WTC11 (cell line): ENCODE data around the gene SLC25A6. TPM values are rescaled to one million over a fixed set of nuclear protein-coding genes. Genes with fewer than 3 reads are reported as not detected.

Experiments
- ATAC-seq: fragments of 200-7000 bp; cut with Tn5 transposase; 2 replicates; pipeline ENCODE4 v1.10.0; 2021; ENCODE audit warnings: mild to moderate bottlenecking, moderate library complexity
- CTCF ChIA-PET: fragments of 300-600 bp; sonication (Branson Sonifier 250); formaldehyde crosslinking; loops from one replicate; lab custom pipeline; 2021; ENCODE audit warnings: antibody characterized with exemption; lab: Charles Lee
- POLR2A ChIA-PET: fragments of 350-600 bp; sonication (Branson Sonifier 250); formaldehyde crosslinking; loops from one replicate; lab custom pipeline; 2021; ENCODE audit warnings: antibody characterized with exemption; lab: Charles Lee
- DNase-seq: peaks from one replicate; pipeline ENCODE4 v3.0.0; 2021; ENCODE audit warnings: low spot score
- H3K27ac Mint-ChIP-seq: 2 replicates; pipeline ENCODE4 v1.8.0; 2021; ENCODE audit warnings: mixed read lengths
- H3K27me3 Mint-ChIP-seq: 2 replicates; pipeline ENCODE4 v1.8.0; 2021; ENCODE audit warnings: low read depth, mild to moderate bottlenecking, moderate library complexity, mixed read lengths
- H3K36me3 Mint-ChIP-seq: 2 replicates; pipeline ENCODE4 v1.8.0; 2021; ENCODE audit warnings: mixed read lengths
- H3K4me1 Mint-ChIP-seq: 2 replicates; pipeline ENCODE4 v1.8.0; 2022; ENCODE audit warnings: mixed read lengths
- H3K4me3 Mint-ChIP-seq: 2 replicates; pipeline ENCODE4 v1.8.0; 2021; ENCODE audit warnings: mild to moderate bottlenecking, moderate library complexity, mixed read lengths
- H3K9me3 Mint-ChIP-seq: 2 replicates; pipeline ENCODE4 v1.8.0; 2021; ENCODE audit warnings: mixed read lengths
- ATF1 ChIP-seq: sonication (generic); formaldehyde crosslinking; IDR thresholded peaks from 2 replicates; pipeline ENCODE4 v1.8.1; 2023; ENCODE audit warnings: mild to moderate bottlenecking, moderate library complexity, missing genetic modification reagents
- ELF4 ChIP-seq: sonication (generic); formaldehyde crosslinking; IDR thresholded peaks from 2 replicates; pipeline ENCODE4 v1.8.1; 2022; ENCODE audit warnings: low read depth, mild to moderate bottlenecking, moderate library complexity, missing genetic modification reagents
- EMX1 ChIP-seq: fragments of 250-450 bp; sonication (Bioruptor Pico); IDR thresholded peaks from 2 replicates; pipeline ENCODE4 v1.8.0; 2021; ENCODE audit warnings: mild to moderate bottlenecking
- FOXK1 ChIP-seq: sonication (generic); formaldehyde crosslinking; IDR thresholded peaks from 2 replicates; pipeline ENCODE4 v1.8.0; 2022; ENCODE audit warnings: mild to moderate bottlenecking, moderate library complexity, missing genetic modification reagents
- FOXP1 ChIP-seq: sonication (generic); formaldehyde crosslinking; IDR thresholded peaks from 2 replicates; pipeline ENCODE4 v1.8.0; 2022; ENCODE audit warnings: missing genetic modification reagents, mild to moderate bottlenecking, moderate library complexity, borderline replicate concordance
- GTF2I ChIP-seq: fragments of 250-450 bp; sonication (Bioruptor Pico); conservative IDR thresholded peaks from 2 replicates; pipeline ENCODE4 v1.4.0; 2021; ENCODE audit warnings: mild to moderate bottlenecking
- KAT7 ChIP-seq: sonication (generic); formaldehyde crosslinking; IDR thresholded peaks from 2 replicates; pipeline ENCODE4 v1.8.1; 2023; ENCODE audit warnings: missing genetic modification reagents, mild to moderate bottlenecking, borderline replicate concordance
- NR1H2 ChIP-seq: sonication (generic); formaldehyde crosslinking; IDR thresholded peaks from 2 replicates; pipeline ENCODE4 v1.9.0; 2021; ENCODE audit warnings: mild to moderate bottlenecking, moderate library complexity, missing genetic modification reagents
- RORB ChIP-seq: fragments of 250-450 bp; sonication (Bioruptor Pico); IDR thresholded peaks from 2 replicates; pipeline ENCODE4 v1.9.0; 2021; ENCODE audit warnings: mild to moderate bottlenecking
- SOX15 ChIP-seq: fragments of 250-450 bp; sonication (Bioruptor Pico); IDR thresholded peaks from 2 replicates; pipeline ENCODE4 v1.9.0; 2021; ENCODE audit warnings: mild to moderate bottlenecking
- TP53 ChIP-seq: sonication (generic); formaldehyde crosslinking; IDR thresholded peaks from 2 replicates; pipeline ENCODE4 v1.8.1; 2023; ENCODE audit warnings: mild to moderate bottlenecking, missing genetic modification reagents
- ZBTB21 ChIP-seq: sonication (generic); formaldehyde crosslinking; IDR thresholded peaks from 2 replicates; pipeline ENCODE4 v1.8.1; 2023; ENCODE audit warnings: mild to moderate bottlenecking, missing genetic modification reagents, borderline replicate concordance
- ZNF121 ChIP-seq: sonication (generic); formaldehyde crosslinking; IDR thresholded peaks from 2 replicates; pipeline ENCODE4 v1.8.0; 2023; ENCODE audit warnings: missing genetic modification reagents
- ZNF396 ChIP-seq: fragments of 250-450 bp; sonication (Bioruptor Pico); IDR thresholded peaks from 2 replicates; pipeline ENCODE4 v1.8.0; 2021; ENCODE audit warnings: mild to moderate bottlenecking, moderate library complexity, borderline replicate concordance
- ZNF671 ChIP-seq: fragments of 250-450 bp; sonication (Bioruptor Pico); IDR thresholded peaks from 2 replicates; pipeline ENCODE4 v1.8.0; 2021; ENCODE audit warnings: mild to moderate bottlenecking
- total RNA-seq: library from RNA; stranded (reverse); gene quantifications from 3 replicates; pipeline ENCODE4 v1.2.3, GENCODE V29; 2021
- TF ChIP-seq, protein P1 (sequence below): sonication (generic); formaldehyde crosslinking; IDR thresholded peaks from 2 replicates; pipeline ENCODE4 v1.8.1; 2023; ENCODE audit warnings: mild to moderate bottlenecking, missing genetic modification reagents
- TF ChIP-seq, protein P2 (sequence below): sonication (generic); formaldehyde crosslinking; IDR thresholded peaks from 2 replicates; pipeline ENCODE4 v1.8.0; 2022; ENCODE audit warnings: mild to moderate bottlenecking, missing genetic modification reagents
- TF ChIP-seq, protein P3 (sequence below): fragments of 250-450 bp; sonication (Bioruptor Pico); IDR thresholded peaks from 2 replicates; pipeline ENCODE4 v1.9.0; 2021; ENCODE audit warnings: mild to moderate bottlenecking
- TF ChIP-seq, protein P4 (sequence below): sonication (generic); formaldehyde crosslinking; IDR thresholded peaks from 2 replicates; pipeline ENCODE4 v1.8.0; 2023; ENCODE audit warnings: missing genetic modification reagents
- TF ChIP-seq, protein P5 (sequence below): sonication (generic); formaldehyde crosslinking; IDR thresholded peaks from 2 replicates; pipeline ENCODE4 v1.8.1; 2022; ENCODE audit warnings: mild to moderate bottlenecking, moderate library complexity, missing genetic modification reagents
- TF ChIP-seq, protein P6 (sequence below): sonication (generic); formaldehyde crosslinking; IDR thresholded peaks from 2 replicates; pipeline ENCODE4 v1.8.0; 2023; ENCODE audit warnings: mild to moderate bottlenecking, missing genetic modification reagents

The SLC25A6 gene
- total RNA-seq, 1 experiment from 2014 or later = 627 TPM

DNA sequence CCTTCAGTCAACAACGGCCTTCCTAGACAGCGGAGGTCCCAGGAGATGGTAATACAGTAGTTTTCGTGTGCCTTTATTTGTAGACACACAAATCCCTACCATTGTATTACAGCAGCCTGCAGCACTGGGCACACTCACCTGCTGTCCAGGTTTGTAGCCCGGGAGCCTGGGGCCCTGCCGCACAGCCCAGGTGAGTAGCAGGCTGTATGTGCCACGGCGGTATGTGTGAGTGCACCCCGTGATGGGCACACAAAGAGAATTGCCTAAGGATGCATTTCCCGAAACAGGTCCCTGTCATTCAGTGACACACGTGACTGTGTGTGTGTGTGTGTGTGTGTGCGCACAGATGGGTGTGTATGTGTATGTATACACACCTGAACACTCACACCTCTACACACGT, 8.1 kb upstream of the SLC25A6 start (continued):
- TF ChIP-seq ZNF396 (CRISPR knock-in tag) (no peak), ZNF121 (CRISPR knock-in tag) (no peak), RORB (CRISPR knock-in tag) (no peak)
- TF ChIP-seq, protein P1, sequence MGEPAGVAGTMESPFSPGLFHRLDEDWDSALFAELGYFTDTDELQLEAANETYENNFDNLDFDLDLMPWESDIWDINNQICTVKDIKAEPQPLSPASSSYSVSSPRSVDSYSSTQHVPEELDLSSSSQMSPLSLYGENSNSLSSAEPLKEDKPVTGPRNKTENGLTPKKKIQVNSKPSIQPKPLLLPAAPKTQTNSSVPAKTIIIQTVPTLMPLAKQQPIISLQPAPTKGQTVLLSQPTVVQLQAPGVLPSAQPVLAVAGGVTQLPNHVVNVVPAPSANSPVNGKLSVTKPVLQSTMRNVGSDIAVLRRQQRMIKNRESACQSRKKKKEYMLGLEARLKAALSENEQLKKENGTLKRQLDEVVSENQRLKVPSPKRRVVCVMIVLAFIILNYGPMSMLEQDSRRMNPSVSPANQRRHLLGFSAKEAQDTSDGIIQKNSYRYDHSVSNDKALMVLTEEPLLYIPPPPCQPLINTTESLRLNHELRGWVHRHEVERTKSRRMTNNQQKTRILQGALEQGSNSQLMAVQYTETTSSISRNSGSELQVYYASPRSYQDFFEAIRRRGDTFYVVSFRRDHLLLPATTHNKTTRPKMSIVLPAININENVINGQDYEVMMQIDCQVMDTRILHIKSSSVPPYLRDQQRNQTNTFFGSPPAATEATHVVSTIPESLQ (CRISPR knock-in tag) = no peak

DNA sequence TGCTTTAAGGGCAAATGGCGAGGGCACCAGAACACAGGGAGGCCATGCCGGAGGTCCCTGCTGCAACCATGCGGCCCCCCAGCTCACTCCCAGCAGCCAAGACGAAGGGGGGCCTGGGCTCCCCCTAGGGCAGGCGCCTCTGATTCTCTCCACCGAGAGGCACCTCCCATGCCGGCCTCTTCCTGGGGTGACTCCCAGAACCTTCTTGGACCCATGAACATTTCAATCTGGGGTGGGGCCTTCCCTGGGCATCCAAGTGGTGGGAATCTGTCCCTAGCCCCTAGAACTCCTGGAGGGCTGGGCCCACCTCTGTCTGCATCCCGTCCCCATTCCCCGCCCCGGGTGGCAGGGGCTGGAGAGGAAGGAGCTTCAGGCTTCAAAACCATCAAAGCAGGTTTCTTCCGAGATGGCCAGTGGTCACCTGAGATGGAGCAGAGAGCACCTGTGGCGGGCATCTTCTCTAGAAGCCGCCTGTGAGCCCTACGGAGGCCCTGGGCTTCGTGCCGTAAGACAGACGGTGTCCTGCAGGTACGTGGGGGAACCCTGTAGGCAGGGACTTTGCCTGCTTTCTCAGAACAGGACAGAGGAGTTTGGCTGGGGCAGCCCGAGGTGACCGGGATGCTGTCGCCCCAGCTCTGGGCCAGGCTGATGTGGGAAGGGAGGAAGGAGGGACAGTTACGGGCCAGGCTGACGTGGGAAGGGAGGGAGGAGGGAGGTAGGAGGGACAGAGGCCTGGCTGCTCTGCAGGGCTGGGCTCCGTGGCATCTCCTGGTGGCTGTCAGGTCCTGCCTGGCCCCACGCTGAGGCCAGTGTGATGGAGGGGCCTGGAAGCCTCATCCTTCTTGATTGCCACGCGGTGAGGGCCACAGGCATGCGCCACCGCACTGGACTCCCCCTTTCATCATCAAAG, 6.8 kb upstream of the SLC25A6 start:
- TF ChIP-seq EMX1 (CRISPR knock-in tag) (no peak), ZNF671 (CRISPR knock-in tag) (peak; percentile 41; the same call in 1 of the 2 replicates), ATF1 (no peak), KAT7 (CRISPR knock-in tag) (no peak), GTF2I (no peak)
- TF ChIP-seq, protein P2, sequence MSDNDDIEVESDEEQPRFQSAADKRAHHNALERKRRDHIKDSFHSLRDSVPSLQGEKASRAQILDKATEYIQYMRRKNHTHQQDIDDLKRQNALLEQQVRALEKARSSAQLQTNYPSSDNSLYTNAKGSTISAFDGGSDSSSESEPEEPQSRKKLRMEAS (CRISPR knock-in tag) = no peak
- TF ChIP-seq, protein P3, sequence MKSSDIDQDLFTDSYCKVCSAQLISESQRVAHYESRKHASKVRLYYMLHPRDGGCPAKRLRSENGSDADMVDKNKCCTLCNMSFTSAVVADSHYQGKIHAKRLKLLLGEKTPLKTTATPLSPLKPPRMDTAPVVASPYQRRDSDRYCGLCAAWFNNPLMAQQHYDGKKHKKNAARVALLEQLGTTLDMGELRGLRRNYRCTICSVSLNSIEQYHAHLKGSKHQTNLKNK = 0 out of 2 replicates have a peak, but pooled peaks have one; percentile 36
- H3K4me3 Mint-ChIP-seq = no peak overlapping the region
- H3K36me3 Mint-ChIP-seq = peaks cover 30% of the 10 kb centered on the region
- H3K4me1 Mint-ChIP-seq = peaks cover 23% of the 10 kb centered on the region
- ATAC-seq = no peak
- DNase-seq = no peak
- ChIA-PET POLR2A (no interaction called here), CTCF (no interaction called here)
- no peak overlapping the region for H3K27ac Mint-ChIP-seq
- H3K27me3 Mint-ChIP-seq = no peaks in the 10 kb centered on the region
- no peaks in the 10 kb centered on the region for H3K9me3 Mint-ChIP-seq

DNA sequence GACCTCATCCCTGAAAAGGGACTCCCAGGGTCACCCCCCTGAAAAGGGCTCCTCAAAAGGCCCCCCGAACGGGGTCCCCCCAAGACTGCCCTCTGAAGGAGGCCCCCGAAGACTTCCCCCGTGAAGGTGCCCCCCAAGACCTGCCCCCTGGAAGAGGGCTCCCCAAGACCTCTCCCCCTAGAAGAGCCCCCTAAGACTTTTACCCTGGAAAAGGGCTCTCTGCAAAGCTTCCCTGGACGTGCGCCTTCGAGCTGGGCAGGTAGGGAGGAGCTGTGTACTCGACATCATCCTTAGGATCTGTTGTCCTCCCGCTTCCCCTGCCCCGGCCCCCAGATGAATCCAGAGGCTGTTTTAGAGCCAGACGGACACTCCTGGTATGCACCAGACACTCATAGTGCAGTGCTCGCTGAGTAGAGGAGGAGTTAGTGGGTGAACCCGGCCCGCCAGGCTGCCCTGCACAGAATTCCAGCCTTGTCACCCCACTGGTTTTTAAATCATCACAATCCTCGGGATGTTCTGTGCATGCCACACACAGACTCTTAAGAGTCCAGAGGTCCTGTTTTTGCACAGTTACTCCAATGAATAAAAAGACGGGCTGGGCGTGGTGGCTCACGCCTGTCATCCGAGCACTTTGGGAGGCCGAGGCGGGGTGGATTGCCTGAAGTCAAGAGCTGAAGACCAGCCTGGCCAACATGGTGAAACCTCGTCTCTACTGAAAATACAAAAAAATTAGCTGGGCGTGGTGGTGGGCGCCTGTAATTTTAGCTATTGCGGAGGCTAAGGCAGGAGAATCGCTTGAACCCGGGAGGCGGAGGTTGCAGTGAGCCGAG, 5.7 kb upstream of the SLC25A6 start:
- no peaks in the 10 kb centered on the region for H3K27me3 Mint-ChIP-seq
- H3K27ac Mint-ChIP-seq = no peak overlapping the region
- peaks cover 25% of the 10 kb centered on the region for H3K4me1 Mint-ChIP-seq
- ChIA-PET POLR2A (no interaction called here), CTCF (no interaction called here)
- H3K36me3 Mint-ChIP-seq = peaks cover 30% of the 10 kb centered on the region
- no peak for DNase-seq
- no peaks in the 10 kb centered on the region for H3K9me3 Mint-ChIP-seq
- TF ChIP-seq ELF4 (CRISPR knock-in tag) = no peak
- no peak for TF ChIP-seq FOXK1
- TF ChIP-seq, protein P4, sequence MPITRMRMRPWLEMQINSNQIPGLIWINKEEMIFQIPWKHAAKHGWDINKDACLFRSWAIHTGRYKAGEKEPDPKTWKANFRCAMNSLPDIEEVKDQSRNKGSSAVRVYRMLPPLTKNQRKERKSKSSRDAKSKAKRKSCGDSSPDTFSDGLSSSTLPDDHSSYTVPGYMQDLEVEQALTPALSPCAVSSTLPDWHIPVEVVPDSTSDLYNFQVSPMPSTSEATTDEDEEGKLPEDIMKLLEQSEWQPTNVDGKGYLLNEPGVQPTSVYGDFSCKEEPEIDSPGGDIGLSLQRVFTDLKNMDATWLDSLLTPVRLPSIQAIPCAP (CRISPR knock-in tag) = no peak
- TF ChIP-seq SOX15 (CRISPR knock-in tag) = no peak
- no peak for ATAC-seq
- H3K4me3 Mint-ChIP-seq = no peak overlapping the region

DNA sequence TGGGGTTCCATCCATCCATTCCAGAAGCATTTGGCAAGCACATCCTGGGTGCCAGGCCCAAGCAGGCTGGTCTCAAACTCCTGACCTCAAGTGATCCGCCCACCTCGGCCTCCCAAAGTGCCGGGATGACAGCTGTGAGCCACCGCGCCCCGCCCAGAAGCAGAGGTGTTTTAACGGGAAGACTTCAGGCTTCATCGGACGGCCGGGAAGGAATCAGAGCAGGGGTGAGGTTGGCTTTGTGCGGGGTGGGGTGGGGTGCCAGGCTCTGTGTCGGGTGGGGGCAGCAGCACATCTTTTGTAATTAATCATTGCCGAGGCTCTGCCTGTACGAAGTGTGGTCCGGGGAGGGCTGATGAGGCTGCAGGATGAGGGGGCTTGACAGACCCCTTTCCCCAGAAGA, 5.1 kb upstream of the SLC25A6 start:
- no peak overlapping the region for H3K4me3 Mint-ChIP-seq
- peaks cover 30% of the 10 kb centered on the region for H3K36me3 Mint-ChIP-seq
- H3K9me3 Mint-ChIP-seq = no peaks in the 10 kb centered on the region
- no peaks in the 10 kb centered on the region for H3K27me3 Mint-ChIP-seq
- DNase-seq (no peak), ATAC-seq (no peak)
- CTCF ChIA-PET = no interaction called here
- H3K4me1 Mint-ChIP-seq = peaks cover 25% of the 10 kb centered on the region
- no peak overlapping the region for H3K27ac Mint-ChIP-seq
- POLR2A ChIA-PET = no interaction called here
- TF ChIP-seq NR1H2 (CRISPR knock-in tag) (no peak), ZNF396 (CRISPR knock-in tag) (no peak), ZBTB21 (no peak), RORB (CRISPR knock-in tag) (no peak), FOXP1 (CRISPR knock-in tag) (no peak), TP53 (CRISPR knock-in tag) (no peak)
- TF ChIP-seq, protein P5, sequence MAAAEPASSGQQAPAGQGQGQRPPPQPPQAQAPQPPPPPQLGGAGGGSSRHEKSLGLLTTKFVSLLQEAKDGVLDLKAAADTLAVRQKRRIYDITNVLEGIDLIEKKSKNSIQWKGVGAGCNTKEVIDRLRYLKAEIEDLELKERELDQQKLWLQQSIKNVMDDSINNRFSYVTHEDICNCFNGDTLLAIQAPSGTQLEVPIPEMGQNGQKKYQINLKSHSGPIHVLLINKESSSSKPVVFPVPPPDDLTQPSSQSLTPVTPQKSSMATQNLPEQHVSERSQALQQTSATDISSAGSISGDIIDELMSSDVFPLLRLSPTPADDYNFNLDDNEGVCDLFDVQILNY (CRISPR knock-in tag) = no peak
- TF ChIP-seq, protein P6, sequence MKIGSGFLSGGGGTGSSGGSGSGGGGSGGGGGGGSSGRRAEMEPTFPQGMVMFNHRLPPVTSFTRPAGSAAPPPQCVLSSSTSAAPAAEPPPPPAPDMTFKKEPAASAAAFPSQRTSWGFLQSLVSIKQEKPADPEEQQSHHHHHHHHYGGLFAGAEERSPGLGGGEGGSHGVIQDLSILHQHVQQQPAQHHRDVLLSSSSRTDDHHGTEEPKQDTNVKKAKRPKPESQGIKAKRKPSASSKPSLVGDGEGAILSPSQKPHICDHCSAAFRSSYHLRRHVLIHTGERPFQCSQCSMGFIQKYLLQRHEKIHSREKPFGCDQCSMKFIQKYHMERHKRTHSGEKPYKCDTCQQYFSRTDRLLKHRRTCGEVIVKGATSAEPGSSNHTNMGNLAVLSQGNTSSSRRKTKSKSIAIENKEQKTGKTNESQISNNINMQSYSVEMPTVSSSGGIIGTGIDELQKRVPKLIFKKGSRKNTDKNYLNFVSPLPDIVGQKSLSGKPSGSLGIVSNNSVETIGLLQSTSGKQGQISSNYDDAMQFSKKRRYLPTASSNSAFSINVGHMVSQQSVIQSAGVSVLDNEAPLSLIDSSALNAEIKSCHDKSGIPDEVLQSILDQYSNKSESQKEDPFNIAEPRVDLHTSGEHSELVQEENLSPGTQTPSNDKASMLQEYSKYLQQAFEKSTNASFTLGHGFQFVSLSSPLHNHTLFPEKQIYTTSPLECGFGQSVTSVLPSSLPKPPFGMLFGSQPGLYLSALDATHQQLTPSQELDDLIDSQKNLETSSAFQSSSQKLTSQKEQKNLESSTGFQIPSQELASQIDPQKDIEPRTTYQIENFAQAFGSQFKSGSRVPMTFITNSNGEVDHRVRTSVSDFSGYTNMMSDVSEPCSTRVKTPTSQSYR (CRISPR knock-in tag) = no peak
